Ovary (tissue), 9 donors: ENCODE results near the gene GRIFIN. TPM values are rescaled to one million over a fixed set of nuclear protein-coding genes. Genes with fewer than 3 reads are reported as not detected.

Experiments
- DNase-seq, 5 donors: peaks; one replicate each; pipeline ENCODE4 v3.0.0-alpha.2; 2019 to 2020
- H3K27ac ChIP-seq, 2 donors: fragments of 200-600 bp; one replicate each; pipeline versions ENCODE4 v1.5.1 to v1.8.0; 2019 to 2022
- H3K27me3 ChIP-seq: fragments of 200-600 bp; one replicate; pipeline ENCODE4 v1.8.0; 2022
- H3K36me3 ChIP-seq: fragments of 200-600 bp; sonication (generic); one replicate; pipeline ENCODE4 v1.5.1; 2019
- H3K4me1 ChIP-seq: one replicate; pipeline ENCODE4 v1.8.1; 2013; ENCODE audit warnings: mild to moderate bottlenecking, moderate library complexity; ENCODE audit not compliant: insufficient read depth
- H3K4me3 ChIP-seq: fragments of 200-600 bp; sonication (generic); one replicate; pipeline ENCODE4 v1.5.1; 2017
- H3K9me3 ChIP-seq, 2 donors: fragments of 200-600 bp in 1 of 2; sonication (generic) in 1 of 2; one replicate each; pipeline versions ENCODE4 v1.5.1 to v1.8.1; 2013 to 2019; ENCODE audit warnings: mild to moderate bottlenecking in 1 of 2, moderate library complexity in 1 of 2
- CTCF ChIP-seq, 3 donors: fragments of 450-650 bp in 2 of 3; fragments of 200-600 bp in 1 of 3; IDR thresholded peaks; one replicate each; pipeline versions ENCODE4 v1.5.1 to v1.8.0; 2016 to 2022; ENCODE audit warnings: antibody characterized with exemption in 3 of 3, mild to moderate bottlenecking in 1 of 3
- EP300 ChIP-seq: sonication (generic); formaldehyde crosslinking; IDR thresholded peaks from one replicate; pipeline ENCODE4 v1.6.1; 2017; ENCODE audit warnings: antibody characterized with exemption
- POLR2A ChIP-seq: fragments of 450-650 bp; IDR thresholded peaks from one replicate; pipeline ENCODE4 v1.6.1; 2017; ENCODE audit warnings: antibody characterized with exemption, mild to moderate bottlenecking, moderate library complexity
- WGBS, 3 donors: extraction: QIAGEN DNeasy Blood & Tissue Kit in 1 of 3; methylation state at CpG; one replicate each; pipeline versions ENCODE4 v1.1.5 to v1.1.7; 2013 to 2017; 5-methylcytosine and 5-hydroxymethylcytosine counted together
- intact Hi-C, 4 donors: fragments of 100-400 bp; cut with DNase I; formaldehyde crosslinking; loops; one replicate each; pipeline versions ENCODE4 v1.11.0 to v1.15.1; 2022 to 2023
- polyA plus RNA-seq, 2 donors: library from polyadenylated mRNA; stranded (reverse); fragments of 200-250 nt in 1 of 2; fragments of 350-450 nt in 1 of 2; fragmentation: Illumina TruSeq in 1 of 2; extraction: RNeasy Lipid Tissue Mini Kit (QIAGEN cat#74804) in 1 of 2; gene quantifications; one replicate each; pipeline ENCODE4 v1.2.3, GENCODE V29; 2013 to 2014
- total RNA-seq, 7 donors: library from RNA; depleted of rRNA in 2 of 7; stranded (reverse); fragments of >200 nt in 2 of 7; fragmentation: NEBNext Ultra II Directional in 3 of 7; extraction: Animal tissue kit (Norgen Biotek cat#: 25700) in 3 of 7; gene quantifications; one replicate each; pipeline versions ENCODE4 v1.1.0 to v1.2.4, GENCODE V29; 2016 to 2023
- donor health status: DM: no; HTN: no; CAD: no; lungs with moderate emphysema.
- donor health status: DM: no; HTN: no; CAD: no.
- donor health status: Bipolar disorder and iron deficiency.
- donor health status: DM: yes; HTN: yes; CAD: no.
- donor health status: DM: no; HTN: no; CAD: no.
- donor health status: DM: yes; HTN: yes; CAD: no.

The GRIFIN gene
- total and polyA plus RNA-seq, 9 donors, result not detected

- Histone ChIP-seq H3K9me3 (no peaks in the 10 kb centered on the region), H3K27ac (no peak overlapping the region), H3K4me3 (peak overlapping the region; percentile 12), H3K4me1 (peaks cover 4% of the 10 kb centered on the region), H3K27me3 (no peaks in the 10 kb centered on the region), H3K36me3 (no peaks in the 10 kb centered on the region)
- intact Hi-C loops, result loop anchor here in 2 of 4 donors (10.0 kb wide), 1 partner anchor 233 kb away; the partner anchor contains the start of gene AMZ1 (in 2 of the 2)
- TF ChIP-seq EP300 (no peak), CTCF (IDR thresholded peaks at IDR 0.05) (peak; percentile 72 to 87 (median 73))
- DNase-seq, result peak; percentile 70 to 89 (median 86)
- WGBS, 3 donors, result 6 to 12% (median 9%) methylated on average over 24 to 34 of the region's 34 CpGs
Observed at GRCh38 chr7:2451171-2452073, 24.8 kb downstream of the GRIFIN start.

GRCh38 chr7:2450198-2451107 is 25.7 kb downstream of the GRIFIN start:
- no peak for TF ChIP-seq CTCF (IDR thresholded peaks at IDR 0.05)
- no peak for TF ChIP-seq POLR2A
- TF ChIP-seq EP300, result no peak

GRCh38 chr7:2446676-2447075 is 29.5 kb downstream of the GRIFIN start:
- H3K4me3 ChIP-seq, result no peak overlapping the region
- no peak overlapping the region for H3K27ac ChIP-seq
- intact Hi-C loops, result no loop called here
- peaks cover 3% of the 10 kb centered on the region for H3K4me1 ChIP-seq
- H3K36me3 ChIP-seq, result no peaks in the 10 kb centered on the region
- TF ChIP-seq EP300 (no peak), CTCF (IDR thresholded peaks at IDR 0.05) (no peak), POLR2A (no peak)
- no peaks in the 10 kb centered on the region for H3K27me3 ChIP-seq
- H3K9me3 ChIP-seq, result no peaks in the 10 kb centered on the region
- WGBS, 3 donors, result 67 to 76% (median 72%) methylated on average over 9 to 10 of the region's 10 CpGs
- DNase-seq, result no peak

More at GRCh38 chr7:2450198-2451107, 25.7 kb downstream of the GRIFIN start:
- Histone ChIP-seq H3K27me3 (no peaks in the 10 kb centered on the region), H3K4me3 (no peak overlapping the region), H3K9me3 (no peaks in the 10 kb centered on the region), H3K27ac (no peak overlapping the region), H3K36me3 (no peaks in the 10 kb centered on the region), H3K4me1 (peaks cover 4% of the 10 kb centered on the region)
- DNase-seq, result no peak
- intact Hi-C loops, result loop anchor here in 2 of 4 donors (10.0 kb wide), 1 partner anchor 234 kb away; the partner anchor contains the start of gene AMZ1 (in 2 of the 2)
- WGBS, 3 donors, result 44 to 55% (median 45%) methylated on average over 31 to 32 of the region's 32 CpGs

- H3K4me1 ChIP-seq, result no peaks in the 10 kb centered on the region
- intact Hi-C loops, result no loop called here
- no peak overlapping the region for H3K27ac ChIP-seq
- WGBS, 3 donors, result 85 to 90% (median 89%) methylated on average over 21 of the region's 21 CpGs
- no peaks in the 10 kb centered on the region for H3K27me3 ChIP-seq
- no peak for TF ChIP-seq CTCF (IDR thresholded peaks at IDR 0.05)
- TF ChIP-seq POLR2A, result no peak
- TF ChIP-seq EP300, result no peak
- H3K9me3 ChIP-seq, result no peaks in the 10 kb centered on the region
- no peak overlapping the region for H3K4me3 ChIP-seq
- no peaks in the 10 kb centered on the region for H3K36me3 ChIP-seq
- no peak for DNase-seq
Observed at GRCh38 chr7:2445898-2446555, 30.2 kb downstream of the GRIFIN start.
